ENCODE measurements around the gene NAV3. TPM values are rescaled to one million over a fixed set of nuclear protein-coding genes. Genes with fewer than 3 reads are reported as not detected.

Gene NAV3
- polyA plus RNA-seq, 1 of the 3 experiments (the other 2 are of a cell fraction), result 10.5 TPM

GRCh38 chr12:78176643-78177042, 345.9 kb downstream of the NAV3 start:
- ChIA-PET POLR2A (no interaction called here), CTCF (no interaction called here)
- Histone ChIP-seq H2AFZ (ENCODE audit: low read depth) (no peak overlapping the region), H3K27ac (ENCODE audit: low read depth in 2 of 2, low read length in 1 of 2) (no peak overlapping the region), H3K4me2 (no peak overlapping the region), H3K4me1 (ENCODE audit: control insufficient read depth in 1 of 2, insufficient read depth in 2 of 2, low read depth in 1 of 2, low read length in 1 of 2) (no peaks in the 10 kb centered on the region; a peak in 1 of 4 replicates), H4K20me1 (ENCODE audit: insufficient read depth) (no peaks in the 10 kb centered on the region), H3F3A (replicated peaks; ENCODE audit: insufficient read depth) (peaks cover 10% of the 10 kb centered on the region), H3K9ac (no peak overlapping the region), H3K27me3 (ENCODE audit: insufficient read depth) (no peaks in the 10 kb centered on the region), H3K79me2 (ENCODE audit: insufficient read depth) (no peaks in the 10 kb centered on the region), H3K4me3 (ENCODE audit: low read depth in 2 of 2, low read length in 1 of 2) (no peak overlapping the region), H3K9me2 (no peaks in the 10 kb centered on the region), H3K36me3 (replicated peaks in 1 of 2; ENCODE audit: control insufficient read depth in 1 of 2, insufficient read depth in 2 of 2, low read length in 1 of 2) (peaks cover 36 to 56% of the 10 kb centered on the region in 2 experiments), H3K9me3 (no peaks in the 10 kb centered on the region)
- 89% methylated on average over 4 of the region's 4 CpGs for WGBS (ENCODE audit: low lambda C conversion rate)
- TF ChIP-seq TAF1 (IDR thresholded peaks at IDR 0.05; ENCODE audit: borderline replicate concordance, low read depth, low read length) (no peak), GATA2 (CRISPR knock-in tag; IDR thresholded peaks at IDR 0.05) (no peak), FOSL2 (IDR thresholded peaks at IDR 0.05; ENCODE audit: borderline replicate concordance, low read depth) (no peak), CTCF (IDR thresholded peaks at IDR 0.05) (no peak), CHD2 (IDR thresholded peaks at IDR 0.05; ENCODE audit: low read length, partially characterized antibody) (no peak), GABPA (IDR thresholded peaks at IDR 0.05; ENCODE audit: low read depth) (no peak), TCF12 (IDR thresholded peaks at IDR 0.05) (no peak), JUND (IDR thresholded peaks at IDR 0.05) (no peak)
- TF ChIP-seq, protein P1, sequence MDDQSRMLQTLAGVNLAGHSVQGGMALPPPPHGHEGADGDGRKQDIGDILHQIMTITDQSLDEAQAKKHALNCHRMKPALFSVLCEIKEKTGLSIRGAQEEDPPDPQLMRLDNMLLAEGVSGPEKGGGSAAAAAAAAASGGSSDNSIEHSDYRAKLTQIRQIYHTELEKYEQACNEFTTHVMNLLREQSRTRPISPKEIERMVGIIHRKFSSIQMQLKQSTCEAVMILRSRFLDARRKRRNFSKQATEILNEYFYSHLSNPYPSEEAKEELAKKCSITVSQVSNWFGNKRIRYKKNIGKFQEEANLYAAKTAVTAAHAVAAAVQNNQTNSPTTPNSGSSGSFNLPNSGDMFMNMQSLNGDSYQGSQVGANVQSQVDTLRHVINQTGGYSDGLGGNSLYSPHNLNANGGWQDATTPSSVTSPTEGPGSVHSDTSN (IDR thresholded peaks at IDR 0.05), result no peak
- no peak for DNase-seq

- peaks cover 36 to 57% of the 10 kb centered on the region in 2 experiments for H3K36me3 ChIP-seq (replicated peaks in 1 of 2; ENCODE audit: control insufficient read depth in 1 of 2, insufficient read depth in 2 of 2, low read length in 1 of 2)
- CTCF ChIA-PET, result no interaction called here
These were observed 346.6 kb downstream of the NAV3 start for GRCh38 chr12:78177298-78177697.

More at GRCh38 chr12:78177298-78177697, 346.6 kb downstream of the NAV3 start:
- no peaks in the 10 kb centered on the region; a peak in 1 of 4 replicates for H3K4me1 ChIP-seq (ENCODE audit: control insufficient read depth in 1 of 2, insufficient read depth in 2 of 2, low read depth in 1 of 2, low read length in 1 of 2)
- no peak overlapping the region for H3K4me3 ChIP-seq (ENCODE audit: low read depth in 2 of 2, low read length in 1 of 2)
- no peaks in the 10 kb centered on the region for H3K9me3 ChIP-seq
- no peak for TF ChIP-seq NFIC (IDR thresholded peaks at IDR 0.05; ENCODE audit: borderline replicate concordance)
- TF ChIP-seq, protein P1 (IDR thresholded peaks at IDR 0.05), result no peak
- TF ChIP-seq SIN3A (IDR thresholded peaks at IDR 0.05; ENCODE audit: borderline replicate concordance, low read depth, low read length), result no peak
- TF ChIP-seq YY1 (IDR thresholded peaks at IDR 0.05; ENCODE audit: low read depth), result no peak
- no peak overlapping the region for H3K4me2 ChIP-seq
- H3F3A ChIP-seq (replicated peaks; ENCODE audit: insufficient read depth), result peaks cover 10% of the 10 kb centered on the region
- no peak for DNase-seq
- no peak overlapping the region for H2AFZ ChIP-seq (ENCODE audit: low read depth)
- H3K9ac ChIP-seq, result no peak overlapping the region
- H3K27ac ChIP-seq (ENCODE audit: low read depth in 2 of 2, low read length in 1 of 2), result no peak overlapping the region
- no peaks in the 10 kb centered on the region for H3K9me2 ChIP-seq
- H3K79me2 ChIP-seq (ENCODE audit: insufficient read depth), result no peaks in the 10 kb centered on the region
- no peaks in the 10 kb centered on the region for H3K27me3 ChIP-seq (ENCODE audit: insufficient read depth)
- 87% methylated on average over 3 of the region's 3 CpGs for WGBS (ENCODE audit: low lambda C conversion rate)
- no peaks in the 10 kb centered on the region for H4K20me1 ChIP-seq (ENCODE audit: insufficient read depth)
- POLR2A ChIA-PET, result no interaction called here
